Epithelial cell of esophagus (primary cell): ENCODE results near the gene GSE1.

Source experiments
- DNase-seq: peaks from one replicate; pipeline ENCODE4 v3.0.0; 2010; ENCODE audit warnings: low read depth
- H3K4me3 ChIP-seq: 2 replicates; pipeline ENCODE4 v1.5.1; 2011; ENCODE audit warnings: mild to moderate bottlenecking, low read length, control low read depth
- TF ChIP-seq, protein P1 (sequence below): IDR thresholded peaks from 2 replicates; pipeline ENCODE4 v1.5.1; 2011; ENCODE audit warnings: low read depth, mild to moderate bottlenecking, low read length, control low read depth, inconsistent platforms; ENCODE audit not compliant: insufficient read depth; ENCODE audit errors: missing control alignments

The GSE1 gene

DNA sequence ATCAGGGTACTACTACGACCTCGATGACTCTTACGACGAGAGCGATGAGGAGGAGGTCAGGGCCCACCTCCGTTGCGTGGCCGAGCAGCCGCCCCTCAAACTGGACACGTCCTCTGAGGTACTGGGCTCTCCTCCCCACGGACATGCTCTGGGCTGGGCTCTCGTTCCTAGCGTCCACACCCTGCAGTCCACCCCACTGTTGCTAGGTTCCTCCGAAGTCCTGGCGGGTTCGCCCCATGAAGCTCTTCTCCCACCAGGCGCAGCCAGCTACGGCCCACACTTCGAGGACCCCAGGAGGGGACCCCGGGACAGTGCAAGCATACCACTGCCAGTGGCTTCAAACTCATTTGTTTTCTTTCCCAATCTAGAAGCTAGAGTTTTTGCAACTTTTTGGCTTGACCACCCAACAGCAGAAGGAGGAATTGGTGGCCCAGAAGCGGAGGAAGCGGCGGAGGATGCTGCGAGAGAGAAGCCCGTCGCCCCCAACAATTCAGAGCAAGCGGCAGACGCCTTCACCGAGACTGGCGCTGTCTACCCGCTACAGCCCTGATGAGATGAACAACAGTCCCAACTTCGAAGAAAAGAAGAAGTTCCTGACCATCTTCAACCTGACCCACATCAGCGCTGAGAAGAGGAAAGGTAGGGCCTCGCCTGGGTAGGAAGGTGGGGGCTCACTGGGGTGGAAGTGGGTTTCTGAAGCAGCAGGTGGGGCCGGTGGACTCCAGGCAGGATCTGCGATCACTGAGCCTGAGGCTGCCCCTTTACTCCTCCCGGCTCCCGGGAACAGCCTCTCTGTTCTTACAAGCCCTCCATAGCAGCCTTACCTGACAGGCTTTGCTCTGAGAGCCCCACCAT, 50.1 kb downstream of the GSE1 start:
- no peak for DNase-seq
- TF ChIP-seq, protein P1, sequence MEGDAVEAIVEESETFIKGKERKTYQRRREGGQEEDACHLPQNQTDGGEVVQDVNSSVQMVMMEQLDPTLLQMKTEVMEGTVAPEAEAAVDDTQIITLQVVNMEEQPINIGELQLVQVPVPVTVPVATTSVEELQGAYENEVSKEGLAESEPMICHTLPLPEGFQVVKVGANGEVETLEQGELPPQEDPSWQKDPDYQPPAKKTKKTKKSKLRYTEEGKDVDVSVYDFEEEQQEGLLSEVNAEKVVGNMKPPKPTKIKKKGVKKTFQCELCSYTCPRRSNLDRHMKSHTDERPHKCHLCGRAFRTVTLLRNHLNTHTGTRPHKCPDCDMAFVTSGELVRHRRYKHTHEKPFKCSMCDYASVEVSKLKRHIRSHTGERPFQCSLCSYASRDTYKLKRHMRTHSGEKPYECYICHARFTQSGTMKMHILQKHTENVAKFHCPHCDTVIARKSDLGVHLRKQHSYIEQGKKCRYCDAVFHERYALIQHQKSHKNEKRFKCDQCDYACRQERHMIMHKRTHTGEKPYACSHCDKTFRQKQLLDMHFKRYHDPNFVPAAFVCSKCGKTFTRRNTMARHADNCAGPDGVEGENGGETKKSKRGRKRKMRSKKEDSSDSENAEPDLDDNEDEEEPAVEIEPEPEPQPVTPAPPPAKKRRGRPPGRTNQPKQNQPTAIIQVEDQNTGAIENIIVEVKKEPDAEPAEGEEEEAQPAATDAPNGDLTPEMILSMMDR = no peak
- no peak overlapping the region for H3K4me3 ChIP-seq

DNA sequence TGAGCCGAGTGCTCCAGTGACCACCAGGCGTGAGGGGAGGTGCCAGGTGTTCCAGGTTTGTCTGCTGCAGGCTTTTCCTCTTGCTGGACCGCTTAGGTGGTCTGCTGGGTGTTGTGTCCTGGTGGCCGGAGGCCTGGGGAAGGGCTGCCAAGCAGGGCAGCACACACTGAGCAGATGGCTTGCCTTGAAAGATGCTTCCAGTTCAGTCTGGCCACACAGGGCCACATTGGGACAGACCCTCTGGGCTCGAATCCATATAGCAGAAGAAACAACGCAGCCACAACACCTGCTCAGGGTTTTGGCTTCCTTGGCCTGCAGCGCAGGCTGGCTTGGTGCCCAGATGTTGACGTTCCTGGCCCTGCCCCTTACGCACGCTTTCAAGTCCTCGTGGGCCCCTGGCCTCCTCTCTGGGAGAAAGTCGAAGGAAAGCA, 50.8 kb downstream of the GSE1 start:
- no peak for DNase-seq
- no peak overlapping the region for H3K4me3 ChIP-seq
- TF ChIP-seq, protein P1 = no peak

DNA sequence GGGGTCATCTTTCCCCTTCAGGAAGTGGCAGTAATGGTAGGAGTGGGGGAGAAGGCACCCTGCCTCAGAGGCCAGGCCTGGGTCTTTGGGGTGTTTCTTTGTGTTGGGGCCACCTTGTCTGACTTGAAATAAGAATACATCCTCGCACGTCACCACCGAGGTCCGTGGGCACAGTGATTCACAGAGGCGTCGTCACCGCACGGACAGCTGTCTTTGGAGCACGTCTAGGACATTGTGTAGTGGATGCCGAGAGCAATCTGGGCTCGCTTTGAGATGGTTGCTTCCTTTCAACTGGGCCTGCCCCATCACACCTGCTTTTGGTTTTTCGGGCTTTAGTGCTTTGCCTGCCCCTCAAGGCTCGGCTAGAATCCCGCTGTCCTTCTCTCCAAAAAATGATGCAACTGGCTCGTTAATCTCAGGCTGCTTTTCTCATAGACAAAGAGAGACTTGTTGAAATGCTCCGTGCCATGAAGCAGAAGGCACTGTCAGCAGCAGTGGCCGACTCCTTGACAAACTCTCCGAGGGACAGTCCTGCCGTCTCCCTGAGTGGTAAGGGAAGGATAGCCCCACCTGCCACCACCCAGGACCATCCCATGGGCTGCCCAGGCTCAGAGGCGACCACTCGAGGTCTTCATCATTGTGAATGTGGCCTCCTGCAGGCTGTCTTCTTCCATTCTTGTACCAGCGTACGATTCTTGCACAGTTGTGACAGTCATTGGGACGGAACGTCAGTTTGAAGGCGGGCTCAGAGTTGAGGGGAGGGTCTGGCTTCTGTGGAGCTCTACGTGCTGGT, 51.7 kb downstream of the GSE1 start:
- DNase-seq = no peak
- TF ChIP-seq, protein P1 = no peak
- no peak overlapping the region for H3K4me3 ChIP-seq

DNA sequence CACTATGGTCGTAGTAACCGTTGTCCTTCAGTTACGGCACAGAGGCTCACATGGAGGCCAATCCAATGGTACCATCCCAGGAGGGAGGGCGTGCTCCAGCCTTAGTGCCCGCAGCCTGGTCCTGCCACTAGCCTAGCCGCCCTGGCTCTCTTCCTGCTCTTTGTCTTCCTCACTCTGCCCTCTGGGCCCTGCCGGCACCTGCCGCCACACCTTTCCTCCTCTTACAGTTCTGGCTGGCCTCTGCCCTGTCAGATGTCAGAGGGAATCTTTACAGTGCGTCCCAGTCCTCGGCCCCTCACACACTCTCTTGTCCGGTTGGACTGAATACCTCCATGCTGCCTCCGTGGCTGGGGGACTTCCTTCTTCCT, 52.2 kb downstream of the GSE1 start:
- DNase-seq = no peak
- H3K4me3 ChIP-seq = no peak overlapping the region
- TF ChIP-seq, protein P1 = no peak

DNA sequence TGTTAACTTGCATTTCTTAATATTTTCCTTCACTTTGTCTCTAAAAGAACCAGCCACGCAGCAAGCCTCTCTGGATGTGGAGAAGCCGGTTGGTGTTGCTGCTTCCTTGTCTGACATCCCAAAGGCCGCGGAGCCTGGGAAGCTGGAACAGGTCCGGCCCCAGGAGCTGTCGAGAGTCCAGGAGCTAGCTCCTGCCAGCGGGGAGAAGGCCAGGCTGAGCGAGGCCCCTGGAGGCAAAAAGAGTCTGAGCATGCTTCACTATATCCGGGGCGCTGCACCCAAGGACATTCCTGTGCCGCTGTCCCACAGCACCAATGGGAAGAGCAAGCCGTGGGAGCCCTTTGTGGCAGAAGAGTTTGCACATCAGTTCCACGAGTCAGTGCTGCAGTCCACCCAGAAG, 52.8 kb downstream of the GSE1 start:
- TF ChIP-seq, protein P1 = no peak
- H3K4me3 ChIP-seq = no peak overlapping the region
- no peak for DNase-seq

DNA sequence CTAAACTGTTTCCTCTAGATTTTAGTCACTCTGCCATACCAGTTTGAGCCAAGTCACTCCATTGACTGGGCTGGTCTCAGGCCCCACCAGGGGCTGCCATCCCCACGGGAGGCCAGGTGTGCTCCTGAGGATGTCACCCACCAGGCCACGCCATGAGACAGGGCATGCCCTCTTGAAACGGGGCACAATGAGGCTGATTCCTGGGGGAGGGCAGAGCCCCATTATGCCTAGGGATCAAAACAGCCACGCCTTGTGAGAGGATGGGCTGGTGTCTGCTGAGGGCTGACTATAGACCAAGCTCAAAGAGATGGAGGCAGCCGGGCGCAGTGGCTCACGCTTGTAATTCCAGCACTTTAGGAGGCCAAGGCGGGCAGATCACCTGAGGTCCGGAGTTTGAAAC, 54.1 kb downstream of the GSE1 start:
- TF ChIP-seq, protein P1 = no peak
- no peak overlapping the region for H3K4me3 ChIP-seq
- DNase-seq = no peak
